GM12878 (cell line): ENCODE data around the gene NCOA6. TPM values are rescaled to one million over a fixed set of nuclear protein-coding genes. Genes with fewer than 3 reads are reported as not detected.

Experiments used
- ATAC-seq: fragments of 200-7000 bp; cut with Tn5 transposase; 3 replicates; pipeline ENCODE4 v1.9.1; 2020; ENCODE audit warnings: mild to moderate bottlenecking, moderate library complexity
- BruUV-seq: library from RNA; stranded (reverse); fragments of 400-500 nt; replicated peaks from 2 replicates; lab custom pipeline; 2021; lab: Mats Ljungman, UMichigan
- CTCF ChIA-PET: fragments of 300-600 bp; sonication (Branson Sonifier 250); formaldehyde crosslinking; extraction: SDS; loops from one replicate; lab custom pipeline; 2021; ENCODE audit warnings: inconsistent platforms; lab: Yijun Ruan, JAX
- POLR2A ChIA-PET: fragments of 350-600 bp; formaldehyde crosslinking; extraction: SDS; loops from one replicate; lab custom pipeline; 2021; ENCODE audit warnings: inconsistent platforms; lab: Charles Lee
- RAD21 ChIA-PET: fragments of 300-600 bp; sonication (Branson Sonifier 250); formaldehyde crosslinking; loops from one replicate; lab custom pipeline; 2023; ENCODE audit warnings: antibody characterized with exemption; ENCODE audit not compliant: unreplicated experiment; lab: Charles Lee
- SMC1A ChIA-PET: fragments of 300-600 bp; sonication (Branson Sonifier 250); formaldehyde crosslinking; loops from one replicate; lab custom pipeline; 2023; ENCODE audit not compliant: unreplicated experiment, uncharacterized antibody; lab: Charles Lee
- DNase-seq: peaks from one replicate; pipeline ENCODE4 v3.0.0-alpha.2; 2011; ENCODE audit warnings: low read depth, low spot score
- FAIRE-seq: peaks from 3 replicates; lab custom pipeline; 2011; peaks lifted over from hg19 to GRCh38; lab: Jason Lieb, UNC
- H2AFZ ChIP-seq: 2 replicates; pipeline ENCODE4 v1.6.0; 2011; ENCODE audit warnings: low read depth, low read length, control low read depth; ENCODE audit not compliant: control insufficient read depth
- H3K27ac ChIP-seq: 2 replicates; pipeline ENCODE4 v1.5.1; 2011; ENCODE audit warnings: control low read depth; ENCODE audit not compliant: control insufficient read depth, insufficient read depth
- H3K27me3 ChIP-seq, 2 experiments: replicated peaks in 1 of 2; 2 replicates each; pipeline versions ENCODE4 v1.6.0 to v1.6.1; 2011; ENCODE audit warnings: low read length in 1 of 2; ENCODE audit not compliant: control insufficient read depth in 2 of 2, insufficient read depth in 2 of 2
- H3K36me3 ChIP-seq, 2 experiments: 2 replicates each; pipeline ENCODE4 v1.5.1; 2011; ENCODE audit warnings: low read length in 1 of 2; ENCODE audit not compliant: control insufficient read depth in 2 of 2, insufficient read depth in 2 of 2
- H3K4me1 ChIP-seq: 2 replicates; pipeline ENCODE4 v1.6.1; 2011; ENCODE audit warnings: mild to moderate bottlenecking, low read length, moderate library complexity, mixed read lengths; ENCODE audit not compliant: control insufficient read depth, insufficient read depth
- H3K4me2 ChIP-seq: 2 replicates; pipeline ENCODE4 v1.6.0; 2011; ENCODE audit warnings: control low read depth; ENCODE audit not compliant: control insufficient read depth, insufficient read depth
- H3K4me3 ChIP-seq: fragments of 200-600 bp; sonication (generic); 2 replicates; pipeline ENCODE4 v1.5.1; 2016
- H3K79me2 ChIP-seq: 2 replicates; pipeline ENCODE4 v1.6.0; 2011; ENCODE audit warnings: low read length; ENCODE audit not compliant: control insufficient read depth, insufficient read depth
- H3K9ac ChIP-seq: 2 replicates; pipeline ENCODE4 v1.8.0; 2011; ENCODE audit warnings: low read length, control low read depth, mixed read lengths; ENCODE audit not compliant: control insufficient read depth, insufficient read depth
- H3K9me3 ChIP-seq: replicated peaks from 3 replicates; pipeline ENCODE4 v1.5.1; 2011; ENCODE audit warnings: mild to moderate bottlenecking, low read length; ENCODE audit not compliant: control insufficient read depth, insufficient read depth
- H4K20me1 ChIP-seq: 2 replicates; pipeline ENCODE4 v1.6.0; 2011; ENCODE audit not compliant: control insufficient read depth, insufficient read depth
- EP300 ChIP-seq, 2 experiments: fragments of 150-350 bp in 1 of 2; IDR thresholded peaks; 2 replicates each; pipeline ENCODE4 v1.6.1; 2011 to 2012; ENCODE audit warnings: low read depth in 2 of 2, low read length in 2 of 2, borderline replicate concordance in 1 of 2, improper control_type of control experiment in 1 of 2, inconsistent platforms in 1 of 2; ENCODE audit not compliant: control insufficient read depth in 1 of 2
- FOXM1 ChIP-seq: IDR thresholded peaks from 2 replicates; pipeline ENCODE4 v1.6.1; 2012; ENCODE audit warnings: low read depth, mild to moderate bottlenecking, inconsistent platforms, low read length, moderate library complexity
- JUNB ChIP-seq: IDR thresholded peaks from 2 replicates; pipeline ENCODE4 v1.6.1; 2016; ENCODE audit warnings: antibody characterized with exemption, mild to moderate bottlenecking
- MEF2B ChIP-seq: fragments of 450-650 bp; IDR thresholded peaks from 2 replicates; pipeline ENCODE4 v1.6.1; 2018; ENCODE audit warnings: mild to moderate bottlenecking, moderate library complexity; ENCODE audit not compliant: partially characterized antibody, poor library complexity, severe bottlenecking
- MLLT1 ChIP-seq: fragments of 450-650 bp; IDR thresholded peaks from 2 replicates; pipeline ENCODE4 v1.6.1; 2016; ENCODE audit warnings: mild to moderate bottlenecking
- NR2F1 ChIP-seq: fragments of 450-650 bp; conservative IDR thresholded peaks from 2 replicates; pipeline ENCODE4 v1.6.1; 2017; ENCODE audit warnings: mild to moderate bottlenecking
- SREBF1 ChIP-seq: IDR thresholded peaks from 2 replicates; pipeline ENCODE4 v1.6.1; 2012; ENCODE audit warnings: mild to moderate bottlenecking, low read length
- ZNF217 ChIP-seq: fragments of 450-650 bp; IDR thresholded peaks from 2 replicates; pipeline ENCODE4 v1.6.1; 2017; ENCODE audit warnings: antibody characterized with exemption, mild to moderate bottlenecking
- ZNF384 ChIP-seq: IDR thresholded peaks from 2 replicates; pipeline ENCODE4 v1.6.1; 2012; ENCODE audit warnings: low read depth, mild to moderate bottlenecking, low read length, improper control_type of control experiment, borderline replicate concordance
- WGBS: methylation state at CpG from one replicate; pipeline ENCODE4 v1.1.6; 2016; ENCODE audit warnings: low lambda C conversion rate; ENCODE audit not compliant: insufficient replicate concordance, insufficient coverage; ENCODE audit errors: missing lambda C conversion rate; 5-methylcytosine and 5-hydroxymethylcytosine counted together
- in situ Hi-C: fragments of 300-500 bp; cut with MboI; formaldehyde crosslinking; loops from 9 replicates; pipeline ENCODE4 v1.14.3; 2018; ENCODE audit warnings: mixed read lengths
- intact Hi-C: fragments of 100-400 bp; cut with micrococcal nuclease; formaldehyde crosslinking; loops from one replicate; pipeline ENCODE4 v1.14.2; 2022; ENCODE audit not compliant: unreplicated experiment
- polyA plus RNA-seq, 11 experiments: library from polyadenylated mRNA; depleted of rRNA in 4 of 11; unstranded in 6 of 11; stranded (reverse) in 5 of 11; fragments of >200 nt; fragmentation: Nextera tagmentation in 4 of 11; fragmentation: Illumina TruSeq in 1 of 11; extraction: Ambion mirVana in 4 of 11; extraction: Trizol in 1 of 11; gene quantifications; 1 replicate in 1 of 11; 2 replicates in 10 of 11; pipeline versions ENCODE4 v1.2.1 to v1.2.3, GENCODE V29; 2011 to 2016; ENCODE audit warnings: inconsistent platforms in 2 of 11, missing spikeins in 2 of 11, low read depth in 1 of 11
- total RNA-seq, 4 experiments: library from RNA; depleted of rRNA in 3 of 4; stranded (reverse); fragments of >200 nt in 3 of 4; fragmentation: Illumina TruSeq in 1 of 4; extraction: Trizol in 1 of 4; gene quantifications; 2 replicates each; pipeline versions ENCODE4 v1.2.1 to v1.2.3, GENCODE V29; 2013 to 2021
- TF ChIP-seq, protein P1 (sequence below): IDR thresholded peaks from 2 replicates; pipeline ENCODE4 v1.6.1; 2012; ENCODE audit warnings: mild to moderate bottlenecking, low read depth, low read length
- TF ChIP-seq, protein P2 (sequence below): fragments of 150-350 bp; IDR thresholded peaks from 2 replicates; pipeline ENCODE4 v1.6.1; 2016; ENCODE audit warnings: low read depth, low read length

Gene NCOA6
- total and polyA plus RNA-seq, 10 of the 15 experiments (the other 5 are each of a cell fraction or from before 2014, with no cell fraction given) = 6.1 to 20.6 (median 12.6) TPM

- TF ChIP-seq, protein P1, sequence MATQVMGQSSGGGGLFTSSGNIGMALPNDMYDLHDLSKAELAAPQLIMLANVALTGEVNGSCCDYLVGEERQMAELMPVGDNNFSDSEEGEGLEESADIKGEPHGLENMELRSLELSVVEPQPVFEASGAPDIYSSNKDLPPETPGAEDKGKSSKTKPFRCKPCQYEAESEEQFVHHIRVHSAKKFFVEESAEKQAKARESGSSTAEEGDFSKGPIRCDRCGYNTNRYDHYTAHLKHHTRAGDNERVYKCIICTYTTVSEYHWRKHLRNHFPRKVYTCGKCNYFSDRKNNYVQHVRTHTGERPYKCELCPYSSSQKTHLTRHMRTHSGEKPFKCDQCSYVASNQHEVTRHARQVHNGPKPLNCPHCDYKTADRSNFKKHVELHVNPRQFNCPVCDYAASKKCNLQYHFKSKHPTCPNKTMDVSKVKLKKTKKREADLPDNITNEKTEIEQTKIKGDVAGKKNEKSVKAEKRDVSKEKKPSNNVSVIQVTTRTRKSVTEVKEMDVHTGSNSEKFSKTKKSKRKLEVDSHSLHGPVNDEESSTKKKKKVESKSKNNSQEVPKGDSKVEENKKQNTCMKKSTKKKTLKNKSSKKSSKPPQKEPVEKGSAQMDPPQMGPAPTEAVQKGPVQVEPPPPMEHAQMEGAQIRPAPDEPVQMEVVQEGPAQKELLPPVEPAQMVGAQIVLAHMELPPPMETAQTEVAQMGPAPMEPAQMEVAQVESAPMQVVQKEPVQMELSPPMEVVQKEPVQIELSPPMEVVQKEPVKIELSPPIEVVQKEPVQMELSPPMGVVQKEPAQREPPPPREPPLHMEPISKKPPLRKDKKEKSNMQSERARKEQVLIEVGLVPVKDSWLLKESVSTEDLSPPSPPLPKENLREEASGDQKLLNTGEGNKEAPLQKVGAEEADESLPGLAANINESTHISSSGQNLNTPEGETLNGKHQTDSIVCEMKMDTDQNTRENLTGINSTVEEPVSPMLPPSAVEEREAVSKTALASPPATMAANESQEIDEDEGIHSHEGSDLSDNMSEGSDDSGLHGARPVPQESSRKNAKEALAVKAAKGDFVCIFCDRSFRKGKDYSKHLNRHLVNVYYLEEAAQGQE = no peak
- TF ChIP-seq FOXM1 = no peak
- no peak for TF ChIP-seq MEF2B
- no peak for TF ChIP-seq ZNF217
Measured at GRCh38 chr20:34859826-34860545, 34.5 kb upstream of the NCOA6 start (continued).

DNA sequence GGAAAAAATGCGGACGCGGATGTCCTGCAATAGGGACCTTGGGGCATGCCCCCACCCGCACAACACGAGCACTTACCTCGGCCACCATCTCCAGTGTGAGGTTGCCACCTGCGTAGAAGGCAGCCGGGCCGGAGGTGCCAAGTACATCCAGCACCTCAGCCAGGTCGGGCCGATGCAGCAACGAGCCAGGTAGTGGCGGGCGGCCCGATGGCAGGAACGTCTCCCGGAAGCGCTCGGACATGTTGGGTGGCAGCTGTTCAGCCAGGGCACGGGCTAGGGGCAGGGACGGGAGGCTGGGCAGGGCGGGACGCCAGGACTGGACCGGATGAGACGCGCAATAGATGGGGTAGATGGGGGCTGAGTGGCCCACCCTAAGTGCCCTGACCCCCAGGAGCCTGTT, 33.9 kb upstream of the NCOA6 start:
- in situ Hi-C loops = no loop called here

More for the DNA sequence above, 33.9 kb upstream of the NCOA6 start:
- DNase-seq (no peak), ATAC-seq (no peak), FAIRE-seq (no peak)
- H3K4me3 ChIP-seq = no peak overlapping the region
- POLR2A ChIA-PET = no interaction called here
- SMC1A ChIA-PET = no interaction called here
- no peaks in the 10 kb centered on the region for H3K36me3 ChIP-seq
- H3K4me2 ChIP-seq = no peak overlapping the region
- RAD21 ChIA-PET = no interaction called here
- TF ChIP-seq MLLT1 (no peak), JUNB (no peak), EP300 (IDR thresholded peaks at IDR 0.05; ENCODE audit: borderline replicate concordance in 1 of 2, control insufficient read depth in 1 of 2, low read depth in 2 of 2, low read length in 2 of 2) (no peak), NR2F1 (no peak), ZNF384 (no peak), SREBF1 (no peak)
- TF ChIP-seq, protein P2, sequence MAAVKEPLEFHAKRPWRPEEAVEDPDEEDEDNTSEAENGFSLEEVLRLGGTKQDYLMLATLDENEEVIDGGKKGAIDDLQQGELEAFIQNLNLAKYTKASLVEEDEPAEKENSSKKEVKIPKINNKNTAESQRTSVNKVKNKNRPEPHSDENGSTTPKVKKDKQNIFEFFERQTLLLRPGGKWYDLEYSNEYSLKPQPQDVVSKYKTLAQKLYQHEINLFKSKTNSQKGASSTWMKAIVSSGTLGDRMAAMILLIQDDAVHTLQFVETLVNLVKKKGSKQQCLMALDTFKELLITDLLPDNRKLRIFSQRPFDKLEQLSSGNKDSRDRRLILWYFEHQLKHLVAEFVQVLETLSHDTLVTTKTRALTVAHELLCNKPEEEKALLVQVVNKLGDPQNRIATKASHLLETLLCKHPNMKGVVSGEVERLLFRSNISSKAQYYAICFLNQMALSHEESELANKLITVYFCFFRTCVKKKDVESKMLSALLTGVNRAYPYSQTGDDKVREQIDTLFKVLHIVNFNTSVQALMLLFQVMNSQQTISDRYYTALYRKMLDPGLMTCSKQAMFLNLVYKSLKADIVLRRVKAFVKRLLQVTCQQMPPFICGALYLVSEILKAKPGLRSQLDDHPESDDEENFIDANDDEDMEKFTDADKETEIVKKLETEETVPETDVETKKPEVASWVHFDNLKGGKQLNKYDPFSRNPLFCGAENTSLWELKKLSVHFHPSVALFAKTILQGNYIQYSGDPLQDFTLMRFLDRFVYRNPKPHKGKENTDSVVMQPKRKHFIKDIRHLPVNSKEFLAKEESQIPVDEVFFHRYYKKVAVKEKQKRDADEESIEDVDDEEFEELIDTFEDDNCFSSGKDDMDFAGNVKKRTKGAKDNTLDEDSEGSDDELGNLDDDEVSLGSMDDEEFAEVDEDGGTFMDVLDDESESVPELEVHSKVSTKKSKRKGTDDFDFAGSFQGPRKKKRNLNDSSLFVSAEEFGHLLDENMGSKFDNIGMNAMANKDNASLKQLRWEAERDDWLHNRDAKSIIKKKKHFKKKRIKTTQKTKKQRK = no peak
- no peaks in the 10 kb centered on the region for H4K20me1 ChIP-seq
- CTCF ChIA-PET = no interaction called here
- BruUV-seq = no TSS peak
- no peak overlapping the region for H3K9ac ChIP-seq
- no peaks in the 10 kb centered on the region for H3K79me2 ChIP-seq
- no peak overlapping the region for H2AFZ ChIP-seq
- H3K27ac ChIP-seq = no peak overlapping the region
- no peaks in the 10 kb centered on the region for H3K27me3 ChIP-seq
- H3K4me1 ChIP-seq = no peaks in the 10 kb centered on the region
- intact Hi-C loops = no loop called here
- 84% methylated on average over 25 of the region's 26 CpGs for WGBS
- H3K9me3 ChIP-seq = no peaks in the 10 kb centered on the region
